Naive thymus-derived CD4-positive, alpha-beta T cell (primary cell): Measurements from ENCODE around the gene FAM216A. TPM values are rescaled to one million over a fixed set of nuclear protein-coding genes. Genes with fewer than 3 reads are reported as not detected.
A peak's percentile ranks its signal among the peaks of the same experiment; 100 is the strongest.
"Not testable (repeated sequence)": the region's sequence is repeated elsewhere in the genome, so short reads cannot be mapped to it uniquely, and the experiment has no call there.

Experiments
- ATAC-seq: fragments of 150-1000 bp; cut with Tn5 transposase; 2 replicates; pipeline ENCODE4 v1.10.0; 2021; ENCODE audit warnings: mild to moderate bottlenecking, moderate library complexity
- CTCF ChIA-PET: fragments of 350-600 bp; sonication (Branson Sonifier 250); formaldehyde crosslinking; loops from one replicate; lab custom pipeline; 2021; ENCODE audit warnings: antibody characterized with exemption; lab: Charles Lee
- POLR2A ChIA-PET: fragments of 350-600 bp; sonication (Branson Sonifier 250); formaldehyde crosslinking; loops from one replicate; lab custom pipeline; 2021; ENCODE audit warnings: antibody characterized with exemption, inconsistent platforms; lab: Charles Lee
- DNase-seq, 9 donors: peaks; one replicate each; pipeline versions ENCODE4 v3.0.0 to v3.0.0-alpha.2; 2020 to 2022; ENCODE audit warnings: mixed read lengths in 1 of 9
- H3K27ac ChIP-seq: one replicate; pipeline ENCODE4 v1.7.0; 2013; ENCODE audit warnings: mild to moderate bottlenecking, low read depth, low read length, moderate library complexity
- H3K27me3 ChIP-seq, 2 donors: one replicate each; pipeline ENCODE4 v1.7.0; 2013; ENCODE audit warnings: low read length in 2 of 2, mild to moderate bottlenecking in 2 of 2, moderate library complexity in 2 of 2; ENCODE audit not compliant: control insufficient read depth in 2 of 2, insufficient read depth in 2 of 2
- H3K36me3 ChIP-seq, 3 experiments: 1 replicate in 2 of 3; 2 replicates in 1 of 3; pipeline ENCODE4 v1.7.0; 2013; ENCODE audit warnings: low read length in 3 of 3, mild to moderate bottlenecking in 3 of 3, moderate library complexity in 1 of 3; ENCODE audit not compliant: insufficient read depth in 3 of 3, control insufficient read depth in 2 of 3
- H3K4me1 ChIP-seq, 2 donors: one replicate each; pipeline ENCODE4 v1.7.0; 2013; ENCODE audit warnings: low read length in 2 of 2, mild to moderate bottlenecking in 2 of 2, moderate library complexity in 1 of 2; ENCODE audit not compliant: control insufficient read depth in 2 of 2, insufficient read depth in 2 of 2
- H3K4me3 ChIP-seq: 2 replicates; pipeline ENCODE4 v1.7.0; 2013; ENCODE audit warnings: mild to moderate bottlenecking, low read length
- H3K9me3 ChIP-seq, 3 experiments: 1 replicate in 2 of 3; 2 replicates in 1 of 3; pipeline ENCODE4 v1.7.0; 2013; ENCODE audit warnings: low read length in 3 of 3; ENCODE audit not compliant: control insufficient read depth in 2 of 3
- H3K27ac Mint-ChIP-seq, 9 donors: one replicate each; pipeline ENCODE4 v1.8.0; 2020 to 2022; ENCODE audit warnings: mixed read lengths in 9 of 9, mild to moderate bottlenecking in 8 of 9, moderate library complexity in 5 of 9, inconsistent platforms in 2 of 9
- H3K27me3 Mint-ChIP-seq, 5 donors: one replicate each; pipeline ENCODE4 v1.8.0; 2021 to 2022; ENCODE audit warnings: mixed read lengths in 5 of 5, mild to moderate bottlenecking in 1 of 5
- H3K36me3 Mint-ChIP-seq, 5 donors: one replicate each; pipeline ENCODE4 v1.8.0; 2020 to 2022; ENCODE audit warnings: mixed read lengths in 5 of 5, mild to moderate bottlenecking in 3 of 5, inconsistent platforms in 1 of 5
- H3K4me1 Mint-ChIP-seq, 7 donors: one replicate each; pipeline ENCODE4 v1.8.0; 2020 to 2022; ENCODE audit warnings: mixed read lengths in 7 of 7, mild to moderate bottlenecking in 3 of 7, inconsistent platforms in 1 of 7
- H3K4me3 Mint-ChIP-seq, 10 donors: one replicate each; pipeline ENCODE4 v1.8.0; 2020 to 2022; ENCODE audit warnings: mild to moderate bottlenecking in 10 of 10, mixed read lengths in 10 of 10, moderate library complexity in 6 of 10, inconsistent platforms in 2 of 10
- H3K9me3 Mint-ChIP-seq, 11 donors: one replicate each; pipeline ENCODE4 v1.8.0; 2020 to 2022; ENCODE audit warnings: mixed read lengths in 11 of 11, mild to moderate bottlenecking in 4 of 11, inconsistent platforms in 1 of 11, moderate library complexity in 1 of 11
- intact Hi-C, 2 donors: fragments of 100-400 bp; cut with micrococcal nuclease; formaldehyde crosslinking; loops; one replicate each; pipeline ENCODE4 v1.15.1; 2023
- polyA plus RNA-seq, 2 donors: library from polyadenylated mRNA; unstranded; fragments of 300-500 nt; fragmentation: Illumina TruSeq; gene quantifications; one replicate each; pipeline ENCODE4 v1.2.3, GENCODE V29; 2021
- total RNA-seq, 6 experiments: library from RNA in 5 of 6; stranded (reverse) in 5 of 6; gene quantifications; 1 replicate in 5 of 6; 2 replicates in 1 of 6; pipeline ENCODE4 v1.2.3 and lab custom pipeline; 2021 to 2026

The FAM216A gene
- total and polyA plus RNA-seq, 7 experiments from 2014 or later = 5.3 to 24.1 (median 14.2) TPM

GRCh38 chr12:110513842-110514241 is 45.2 kb downstream of the FAM216A start:
- POLR2A ChIA-PET = interaction anchor here (1.4 kb wide), 1 partner anchor 88 kb away, joined by 3 read pairs; no protein-coding TSS in a partner anchor
- no peaks in the 10 kb centered on the region for H3K36me3 Mint-ChIP-seq
- intact Hi-C loops = no loop called here

GRCh38 chr12:110514363-110514762 is 45.7 kb downstream of the FAM216A start:
- Mint-ChIP-seq H3K9me3 (no peaks in the 10 kb centered on the region), H3K4me1 (peaks cover 0 to 5% (median 0%) of the 10 kb centered on the region in 7 donors), H3K4me3 (no peak overlapping the region), H3K27ac (no peak overlapping the region), H3K27me3 (peaks cover 0 to 9% (median 0%) of the 10 kb centered on the region in 5 donors), H3K36me3 (no peaks in the 10 kb centered on the region)
- H3K4me1 ChIP-seq = no peaks in the 10 kb centered on the region
- no peaks in the 10 kb centered on the region for H3K36me3 ChIP-seq
- ATAC-seq = no peak
- POLR2A ChIA-PET = interaction anchor here (1.4 kb wide), 1 partner anchor 88 kb away, joined by 3 read pairs; no protein-coding TSS in a partner anchor
- H3K9me3 ChIP-seq = no peaks in the 10 kb centered on the region
- H3K27ac ChIP-seq = no peak overlapping the region
- H3K27me3 ChIP-seq = no peaks in the 10 kb centered on the region
- intact Hi-C loops = no loop called here
- DNase-seq = no peak
- CTCF ChIA-PET = interaction anchor here (0.9 to 6.7 kb wide), 6 partner anchors 25 to 88 kb away, joined by 3 to 58 read pairs (median 3); partner anchors contain the start of genes FAM216A and GPN3
- no peak overlapping the region for H3K4me3 ChIP-seq

More at GRCh38 chr12:110513842-110514241, 45.2 kb downstream of the FAM216A start:
- Histone ChIP-seq H3K27ac (no peak overlapping the region), H3K4me3 (no peak overlapping the region), H3K36me3 (no peaks in the 10 kb centered on the region), H3K27me3 (no peaks in the 10 kb centered on the region), H3K9me3 (no peaks in the 10 kb centered on the region), H3K4me1 (no peaks in the 10 kb centered on the region)
- Mint-ChIP-seq H3K27me3 (peaks cover 0 to 9% (median 0%) of the 10 kb centered on the region in 5 donors), H3K4me3 (no peak overlapping the region), H3K4me1 (peaks cover 0 to 5% (median 0%) of the 10 kb centered on the region in 7 donors), H3K9me3 (no peaks in the 10 kb centered on the region), H3K27ac (no peak overlapping the region)
- ATAC-seq (no peak), DNase-seq (no peak)
- CTCF ChIA-PET = interaction anchor here (0.9 to 6.7 kb wide), 5 partner anchors 9 to 89 kb away, joined by 3 to 58 read pairs (median 4); partner anchors contain the start of genes FAM216A and GPN3

- no peaks in the 10 kb centered on the region for H3K36me3 Mint-ChIP-seq
- Histone ChIP-seq H3K36me3 (no peaks in the 10 kb centered on the region), H3K4me3 (no peak overlapping the region), H3K27me3 (no peaks in the 10 kb centered on the region), H3K9me3 (no peaks in the 10 kb centered on the region), H3K4me1 (peaks cover 0 to 3% of the 10 kb centered on the region in 2 donors), H3K27ac (no peak overlapping the region)
- H3K4me1 Mint-ChIP-seq = peaks cover 0 to 5% (median 0%) of the 10 kb centered on the region in 7 donors
- H3K27me3 Mint-ChIP-seq = peaks cover 0 to 4% (median 0%) of the 10 kb centered on the region in 5 donors
- H3K27ac Mint-ChIP-seq = no peak overlapping the region
- intact Hi-C loops = no loop called here
- H3K9me3 Mint-ChIP-seq = no peaks in the 10 kb centered on the region
- POLR2A ChIA-PET = no interaction called here
- no peak for ATAC-seq
- CTCF ChIA-PET = interaction anchor here (0.5 kb wide), 1 partner anchor 33 kb away, joined by 5 read pairs; no protein-coding TSS in a partner anchor
- DNase-seq = no peak
- no peak overlapping the region for H3K4me3 Mint-ChIP-seq
These were observed 48.4 kb downstream of the FAM216A start for GRCh38 chr12:110516995-110517394.

GRCh38 chr12:110518014-110518413 is 49.4 kb downstream of the FAM216A start:
- POLR2A ChIA-PET = interaction anchor here (1.0 kb wide), 1 partner anchor 16 kb away, joined by 3 read pairs; the partner anchor contains the start of genes RAD9B and VPS29

GRCh38 chr12:110520876-110521712 is 52.4 kb downstream of the FAM216A start:
- ChIA-PET CTCF (interaction anchor here (0.6 kb wide), 1 partner anchor 23 kb away, joined by 4 read pairs; no protein-coding TSS in a partner anchor), POLR2A (interaction anchor here (0.9 kb wide), 1 partner anchor 19 kb away, joined by 3 read pairs; the partner anchor contains the start of gene RAD9B)
- H3K27me3 Mint-ChIP-seq, H3K36me3 Mint-ChIP-seq, H3K27ac ChIP-seq, H3K4me1 ChIP-seq, ATAC-seq, H3K4me3 ChIP-seq, H3K27me3 ChIP-seq, H3K27ac Mint-ChIP-seq, H3K4me1 Mint-ChIP-seq, intact Hi-C loops, DNase-seq, H3K9me3 ChIP-seq, H3K36me3 ChIP-seq, H3K9me3 Mint-ChIP-seq, H3K4me3 Mint-ChIP-seq: not testable (repeated sequence)

More at GRCh38 chr12:110518014-110518413, 49.4 kb downstream of the FAM216A start:
- H3K9me3 Mint-ChIP-seq, intact Hi-C loops, H3K4me3 Mint-ChIP-seq, H3K27ac Mint-ChIP-seq, H3K36me3 ChIP-seq, H3K36me3 Mint-ChIP-seq, H3K4me1 ChIP-seq, H3K27me3 ChIP-seq, DNase-seq, CTCF ChIA-PET, H3K9me3 ChIP-seq, H3K4me3 ChIP-seq, H3K4me1 Mint-ChIP-seq, ATAC-seq, H3K27me3 Mint-ChIP-seq, H3K27ac ChIP-seq: not testable (repeated sequence)

DNA sequence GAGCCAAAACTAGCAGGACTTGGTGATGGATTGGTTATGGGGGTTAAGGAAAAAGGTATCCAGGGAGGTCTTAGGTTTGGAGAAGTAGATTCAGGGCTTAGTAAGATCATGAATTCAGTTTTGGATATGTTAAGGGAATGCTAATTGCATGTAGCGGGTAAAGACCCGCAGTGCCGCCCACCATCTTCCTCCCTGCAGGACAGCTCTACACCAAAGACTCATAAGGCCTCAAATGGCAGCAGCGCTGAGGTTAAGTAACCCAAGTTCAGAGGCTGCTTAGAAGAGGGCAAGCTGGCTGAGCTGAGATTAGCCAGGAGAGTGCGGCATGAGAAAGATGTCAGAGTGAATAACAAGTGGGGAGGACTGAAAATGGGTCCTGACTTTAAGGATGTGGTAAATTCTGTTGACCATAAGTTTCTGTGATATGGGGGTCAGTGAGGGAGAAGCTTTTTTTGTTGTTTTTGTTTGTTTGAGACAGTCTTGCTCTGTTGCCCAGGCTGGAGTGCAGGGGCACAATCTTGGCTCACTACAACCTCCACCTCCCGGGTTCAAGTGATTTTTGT is 59.7 kb downstream of the FAM216A start:
- intact Hi-C loops = no loop called here
- Histone ChIP-seq H3K27ac (no peak overlapping the region), H3K9me3 (no peaks in the 10 kb centered on the region), H3K27me3 (no peaks in the 10 kb centered on the region), H3K4me3 (no peak overlapping the region), H3K36me3 (peaks cover 0 to 15% (median 0%) of the 10 kb centered on the region in 3 experiments), H3K4me1 (no peaks in the 10 kb centered on the region)
- no peak overlapping the region for H3K4me3 Mint-ChIP-seq
- H3K36me3 Mint-ChIP-seq = peaks cover 4 to 22% (median 7%) of the 10 kb centered on the region in 5 donors
- peak overlapping the region in 3 of 9 donors; percentile 2 to 68 (median 41) for H3K27ac Mint-ChIP-seq
- ChIA-PET CTCF (interaction anchor here (1.5 to 1.6 kb wide), 2 partner anchors 60 to 74 kb away, joined by 4 to 6 read pairs; partner anchors contain the start of genes FAM216A and GPN3), POLR2A (no interaction called here)
- H3K4me1 Mint-ChIP-seq = peaks cover 0 to 14% (median 4%) of the 10 kb centered on the region in 7 donors
- no peaks in the 10 kb centered on the region for H3K9me3 Mint-ChIP-seq
- DNase-seq (no peak), ATAC-seq (no peak)
- H3K27me3 Mint-ChIP-seq = no peaks in the 10 kb centered on the region
